ENCODE data around the gene ZNF280B. TPM values are rescaled to one million over a fixed set of nuclear protein-coding genes. Genes with fewer than 3 reads are reported as not detected.

The ZNF280B gene
- total and polyA plus RNA-seq, 2 experiments from 2014 or later, result 0.86 to 1.9 TPM

DNA sequence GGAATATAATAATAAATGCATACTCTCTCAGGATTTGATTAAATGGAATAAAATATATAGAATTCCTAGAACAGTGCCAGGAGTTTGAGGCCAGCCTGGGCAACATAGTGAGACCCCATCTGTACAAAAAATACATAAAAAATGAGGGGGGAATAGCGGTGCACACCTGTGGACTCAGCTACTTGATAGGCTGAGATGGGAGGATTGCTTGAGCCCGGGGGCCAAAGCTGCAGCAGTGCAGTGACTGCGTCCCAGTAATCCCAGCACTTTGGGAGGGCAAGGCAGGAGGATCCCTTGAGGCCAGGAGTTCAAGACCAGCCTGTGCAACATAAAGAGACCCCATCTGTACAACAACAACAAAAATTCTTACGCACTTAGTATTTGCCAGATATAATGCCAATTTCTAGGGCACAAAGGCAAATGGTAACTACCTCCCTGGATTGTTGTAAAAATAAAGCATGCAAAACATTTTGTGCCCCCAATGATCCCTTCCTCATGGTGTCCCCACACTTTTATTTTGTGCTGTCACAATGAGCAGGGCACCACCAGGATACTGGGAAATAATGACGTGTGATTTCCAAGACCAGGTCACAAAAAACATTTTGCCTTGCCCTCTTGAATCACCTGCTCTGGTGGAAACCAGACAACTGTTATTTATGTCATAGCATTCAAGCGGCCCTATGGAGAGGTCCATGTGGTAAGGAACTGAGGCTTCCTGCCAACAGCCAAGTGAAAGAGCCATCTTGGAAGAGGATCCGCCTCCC lies 29.9 kb upstream of the ZNF280B start:
- no peak for DNase-seq (ENCODE audit: low read depth in 1 of 2, low spot score in 1 of 2)
- Histone ChIP-seq H3K36me3 (no peaks in the 10 kb centered on the region), H3K27me3 (no peaks in the 10 kb centered on the region), H3K4me1 (ENCODE audit: low read depth) (no peaks in the 10 kb centered on the region), H3K4me3 (no peak overlapping the region), H3K27ac (no peak overlapping the region), H3K9me3 (ENCODE audit: low read depth) (no peaks in the 10 kb centered on the region)
- TF ChIP-seq, protein P1, sequence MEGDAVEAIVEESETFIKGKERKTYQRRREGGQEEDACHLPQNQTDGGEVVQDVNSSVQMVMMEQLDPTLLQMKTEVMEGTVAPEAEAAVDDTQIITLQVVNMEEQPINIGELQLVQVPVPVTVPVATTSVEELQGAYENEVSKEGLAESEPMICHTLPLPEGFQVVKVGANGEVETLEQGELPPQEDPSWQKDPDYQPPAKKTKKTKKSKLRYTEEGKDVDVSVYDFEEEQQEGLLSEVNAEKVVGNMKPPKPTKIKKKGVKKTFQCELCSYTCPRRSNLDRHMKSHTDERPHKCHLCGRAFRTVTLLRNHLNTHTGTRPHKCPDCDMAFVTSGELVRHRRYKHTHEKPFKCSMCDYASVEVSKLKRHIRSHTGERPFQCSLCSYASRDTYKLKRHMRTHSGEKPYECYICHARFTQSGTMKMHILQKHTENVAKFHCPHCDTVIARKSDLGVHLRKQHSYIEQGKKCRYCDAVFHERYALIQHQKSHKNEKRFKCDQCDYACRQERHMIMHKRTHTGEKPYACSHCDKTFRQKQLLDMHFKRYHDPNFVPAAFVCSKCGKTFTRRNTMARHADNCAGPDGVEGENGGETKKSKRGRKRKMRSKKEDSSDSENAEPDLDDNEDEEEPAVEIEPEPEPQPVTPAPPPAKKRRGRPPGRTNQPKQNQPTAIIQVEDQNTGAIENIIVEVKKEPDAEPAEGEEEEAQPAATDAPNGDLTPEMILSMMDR (IDR thresholded peaks at IDR 0.05; ENCODE audit: low read depth, low read length), result no peak

DNA sequence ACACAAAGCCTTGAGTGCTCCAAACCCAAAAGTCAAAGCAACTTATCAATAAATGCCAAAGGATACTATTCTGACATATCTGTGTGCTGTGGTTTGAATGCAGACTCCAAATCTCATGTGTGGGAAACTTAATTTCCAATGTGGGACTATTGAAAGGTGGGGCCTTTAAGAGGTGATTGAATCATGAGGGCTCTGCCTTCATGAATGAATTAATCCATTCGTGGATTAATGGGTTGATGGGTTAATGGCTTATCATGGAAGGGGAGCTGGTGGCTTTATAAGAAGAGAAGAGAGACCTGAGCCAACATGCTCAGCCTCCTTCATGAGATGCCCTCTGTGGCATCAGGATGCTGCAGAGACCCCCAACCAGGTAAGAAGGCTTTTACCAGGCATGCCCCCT lies 28.4 kb upstream of the ZNF280B start:
- no peak overlapping the region for H3K4me3 ChIP-seq
- DNase-seq (ENCODE audit: low read depth in 1 of 2, low spot score in 1 of 2), result no peak
- TF ChIP-seq, protein P1 (IDR thresholded peaks at IDR 0.05; ENCODE audit: low read depth, low read length), result no peak
- no peaks in the 10 kb centered on the region for H3K36me3 ChIP-seq
- H3K4me1 ChIP-seq (ENCODE audit: low read depth), result no peaks in the 10 kb centered on the region
- H3K27me3 ChIP-seq, result no peaks in the 10 kb centered on the region
- H3K9me3 ChIP-seq (ENCODE audit: low read depth), result no peaks in the 10 kb centered on the region
- H3K27ac ChIP-seq, result no peak overlapping the region

DNA sequence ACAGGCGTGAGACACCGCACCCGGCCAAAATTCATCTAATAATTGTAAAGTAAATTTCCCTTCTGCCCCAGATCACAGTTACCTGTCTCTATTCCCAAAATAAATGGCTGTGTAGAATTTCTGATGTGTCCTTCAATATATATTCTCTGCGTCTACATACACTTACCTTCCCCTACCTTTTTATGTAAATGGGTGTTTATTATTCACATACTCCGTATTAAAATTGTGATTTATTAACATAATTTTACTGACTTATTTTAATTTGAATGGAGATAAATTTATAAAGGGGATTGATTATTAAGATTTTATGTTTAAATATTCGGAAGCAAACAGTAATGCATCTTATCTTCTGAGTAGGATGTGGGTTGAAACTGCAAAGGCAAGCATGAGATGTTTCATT lies 28.0 kb upstream of the ZNF280B start:
- no peak overlapping the region for H3K27ac ChIP-seq
- DNase-seq (ENCODE audit: low read depth in 1 of 2, low spot score in 1 of 2), result no peak
- no peaks in the 10 kb centered on the region for H3K27me3 ChIP-seq
- H3K36me3 ChIP-seq, result no peaks in the 10 kb centered on the region
- H3K4me1 ChIP-seq (ENCODE audit: low read depth), result no peaks in the 10 kb centered on the region
- no peak overlapping the region for H3K4me3 ChIP-seq
- no peaks in the 10 kb centered on the region for H3K9me3 ChIP-seq (ENCODE audit: low read depth)
- TF ChIP-seq, protein P1 (IDR thresholded peaks at IDR 0.05; ENCODE audit: low read depth, low read length), result no peak

DNA sequence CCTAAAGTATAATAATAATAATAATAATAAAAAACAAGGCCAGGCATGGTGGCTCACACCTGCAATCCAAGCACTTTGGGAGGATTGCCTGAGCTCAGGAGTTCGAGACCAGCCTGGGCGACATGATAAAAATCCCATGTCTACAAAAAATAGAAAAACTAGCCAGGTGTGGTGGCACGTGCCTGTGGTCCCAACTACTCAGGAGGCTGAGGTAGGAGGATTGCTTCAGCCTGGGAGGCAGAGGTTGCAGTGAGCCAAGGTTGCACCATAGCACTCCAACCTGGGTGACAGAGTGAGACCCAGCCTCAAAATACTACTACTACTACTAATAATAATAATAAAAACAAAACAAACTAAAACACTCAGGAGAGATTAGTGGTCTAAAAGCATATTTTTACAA lies 27.1 kb upstream of the ZNF280B start:
- H3K4me1 ChIP-seq (ENCODE audit: low read depth), result no peaks in the 10 kb centered on the region
- TF ChIP-seq, protein P1 (IDR thresholded peaks at IDR 0.05; ENCODE audit: low read depth, low read length), result no peak
- no peak overlapping the region for H3K27ac ChIP-seq
- H3K4me3 ChIP-seq, result no peak overlapping the region
- H3K27me3 ChIP-seq, result no peaks in the 10 kb centered on the region
- DNase-seq (ENCODE audit: low read depth in 1 of 2, low spot score in 1 of 2), result no peak
- H3K36me3 ChIP-seq, result no peaks in the 10 kb centered on the region
- H3K9me3 ChIP-seq (ENCODE audit: low read depth), result no peaks in the 10 kb centered on the region

DNA sequence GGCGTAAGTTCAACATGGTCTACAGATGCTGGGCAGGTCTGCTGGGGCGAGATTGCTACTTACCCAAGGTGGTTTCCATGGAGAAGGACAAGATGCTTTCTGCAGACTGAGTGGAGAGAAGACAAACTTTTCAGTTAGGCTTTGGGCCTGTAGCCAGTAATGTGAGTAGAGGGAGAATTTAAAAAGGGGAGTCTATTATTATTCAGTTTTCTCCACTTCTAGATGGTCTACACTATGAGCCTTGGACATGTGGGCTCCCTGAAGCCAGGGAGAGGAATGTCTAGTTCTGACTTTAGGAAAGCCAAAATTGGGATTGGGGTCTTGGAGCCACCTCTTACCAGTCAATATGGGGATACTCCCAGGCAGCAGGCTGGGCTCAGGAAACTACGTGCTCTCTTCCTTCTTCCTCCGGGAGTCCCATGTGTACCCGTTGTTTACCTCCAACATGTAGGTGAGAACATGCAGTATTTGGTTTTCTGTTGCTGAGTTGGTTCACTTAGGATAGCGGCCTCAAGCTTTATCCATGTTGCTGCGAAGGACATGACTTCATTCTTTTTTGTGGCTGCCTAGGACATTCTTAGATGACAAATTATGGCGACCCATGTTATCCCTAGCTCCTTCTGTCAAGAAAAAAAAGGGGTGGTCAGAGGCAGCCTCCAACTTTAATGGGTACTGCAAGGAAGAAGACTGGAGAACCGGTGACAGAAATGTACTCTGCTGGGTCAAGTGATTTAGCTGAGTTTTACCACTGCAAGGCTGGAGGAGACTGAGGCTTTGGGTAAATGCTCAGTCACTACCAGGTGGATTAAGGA lies 26.3 kb upstream of the ZNF280B start:
- TF ChIP-seq, protein P1 (IDR thresholded peaks at IDR 0.05; ENCODE audit: low read depth, low read length), result no peak
- Histone ChIP-seq H3K4me3 (no peak overlapping the region), H3K27ac (no peak overlapping the region), H3K4me1 (ENCODE audit: low read depth) (no peaks in the 10 kb centered on the region), H3K36me3 (no peaks in the 10 kb centered on the region), H3K9me3 (ENCODE audit: low read depth) (no peaks in the 10 kb centered on the region), H3K27me3 (no peaks in the 10 kb centered on the region)
- no peak for DNase-seq (ENCODE audit: low read depth in 1 of 2, low spot score in 1 of 2)

All from cardiac muscle cell (in vitro differentiated cells and primary cell).